SK-N-SH (cell line): ENCODE data around the gene ZNF777. TPM values are rescaled to one million over a fixed set of nuclear protein-coding genes. Genes with fewer than 3 reads are reported as not detected.

ENCODE experiments used
- CTCF ChIA-PET: fragments of 300-600, 350-600 bp; formaldehyde crosslinking; extraction: SDS; loops from one replicate; lab custom pipeline; 2021; lab: Yijun Ruan, JAX
- POLR2A ChIA-PET: fragments of 350-600 bp; sonication (Branson Sonifier 250); formaldehyde crosslinking; extraction: SDS; loops from one replicate; lab custom pipeline; 2020; ENCODE audit warnings: antibody characterized with exemption, inconsistent platforms; lab: Yijun Ruan, JAX
- DNase-seq: peaks from one replicate; pipeline ENCODE4 v3.0.0; 2012
- H2AFZ ChIP-seq: fragments of 200-600 bp; sonication (generic); 2 replicates; pipeline ENCODE4 v1.8.1; 2016; ENCODE audit warnings: antibody characterized with exemption, mild to moderate bottlenecking, low read depth
- H3F3A ChIP-seq: fragments of 200-600 bp; sonication (generic); replicated peaks from 2 replicates; pipeline ENCODE3; 2016; ENCODE audit warnings: antibody characterized with exemption, mild to moderate bottlenecking; ENCODE audit not compliant: insufficient read depth
- H3K27ac ChIP-seq, 2 experiments: fragments of 200-500 bp in 1 of 2; fragments of 200-600 bp in 1 of 2; sonication (Bioruptor generic) in 1 of 2; sonication (generic), shearing (Covaris generic) in 1 of 2; 2 replicates each; pipeline versions ENCODE4 v1.5.1 to v1.6.1; 2014 to 2016; ENCODE audit warnings: low read depth in 2 of 2, inconsistent platforms in 1 of 2, low read length in 1 of 2, mild to moderate bottlenecking in 1 of 2, mixed read lengths in 1 of 2
- H3K27me3 ChIP-seq: fragments of 200-600 bp; sonication (generic), shearing (Covaris generic); 2 replicates; pipeline ENCODE4 v1.6.1; 2016; ENCODE audit warnings: mixed run types; ENCODE audit not compliant: insufficient read depth
- H3K36me3 ChIP-seq, 2 experiments: fragments of 200-500 bp in 1 of 2; fragments of 200-600 bp in 1 of 2; sonication (Bioruptor generic) in 1 of 2; sonication (generic) in 1 of 2; replicated peaks in 1 of 2; 2 replicates each; pipeline versions ENCODE3 to v1.5.1; 2014 to 2016; ENCODE audit warnings: low read length in 1 of 2, mild to moderate bottlenecking in 1 of 2; ENCODE audit not compliant: insufficient read depth in 2 of 2, control insufficient read depth in 1 of 2
- H3K4me1 ChIP-seq, 2 experiments: fragments of 200-500 bp in 1 of 2; fragments of 200-600 bp in 1 of 2; sonication (Bioruptor generic) in 1 of 2; sonication (generic), shearing (Covaris generic) in 1 of 2; 2 replicates each; pipeline versions ENCODE4 v1.5.1 to v1.6.1; 2014 to 2016; ENCODE audit warnings: low read depth in 1 of 2, low read length in 1 of 2, mixed run types in 1 of 2; ENCODE audit not compliant: insufficient read depth in 2 of 2, control insufficient read depth in 1 of 2
- H3K4me2 ChIP-seq: fragments of 200-600 bp; sonication (generic), shearing (Covaris generic); 2 replicates; pipeline ENCODE4 v1.6.1; 2017; ENCODE audit warnings: mixed run types
- H3K4me3 ChIP-seq, 2 experiments: fragments of 200-500 bp in 1 of 2; fragments of 200-600 bp in 1 of 2; sonication (Bioruptor generic) in 1 of 2; sonication (generic), shearing (Covaris generic) in 1 of 2; 2 replicates each; pipeline versions ENCODE4 v1.5.1 to v1.8.1; 2014 to 2016; ENCODE audit warnings: low read depth in 2 of 2, inconsistent platforms in 1 of 2, low read length in 1 of 2, mild to moderate bottlenecking in 1 of 2, mixed read lengths in 1 of 2, moderate library complexity in 1 of 2
- H3K79me2 ChIP-seq: fragments of 200-600 bp; sonication (generic); 2 replicates; pipeline ENCODE4 v1.8.1; 2017; ENCODE audit warnings: mild to moderate bottlenecking; ENCODE audit not compliant: insufficient read depth
- H3K9ac ChIP-seq: fragments of 200-600 bp; sonication (generic); 2 replicates; pipeline ENCODE4 v1.6.1; 2017; ENCODE audit warnings: mixed run types
- H3K9me2 ChIP-seq: fragments of 200-600 bp; sonication (generic); 2 replicates; pipeline ENCODE4 v1.6.1; 2017; ENCODE audit warnings: mixed run types
- H3K9me3 ChIP-seq: fragments of 200-600 bp; sonication (generic); 2 replicates; pipeline ENCODE4 v1.6.1; 2017; ENCODE audit warnings: mixed run types, mild to moderate bottlenecking, moderate library complexity
- H4K20me1 ChIP-seq: fragments of 200-600 bp; sonication (generic); 2 replicates; pipeline ENCODE4 v1.6.1; 2017; ENCODE audit warnings: mild to moderate bottlenecking, mixed run types; ENCODE audit not compliant: insufficient read depth
- EP300 ChIP-seq, 2 experiments: IDR thresholded peaks; 2 replicates each; pipeline versions ENCODE4 v1.4.0 to v1.6.1; 2012; ENCODE audit warnings: borderline replicate concordance in 1 of 2, low read depth in 1 of 2, low read length in 1 of 2
- FOSL2 ChIP-seq: IDR thresholded peaks from 2 replicates; pipeline ENCODE4 v1.4.0; 2012; ENCODE audit warnings: low read depth, mild to moderate bottlenecking, moderate library complexity, borderline replicate concordance
- IRF3 ChIP-seq: fragments of 150-350 bp; IDR thresholded peaks from 2 replicates; pipeline ENCODE4 v1.6.1; 2016; ENCODE audit warnings: mild to moderate bottlenecking, low read depth, low read length
- MEF2A ChIP-seq: IDR thresholded peaks from 2 replicates; pipeline ENCODE4 v1.4.0; 2012; ENCODE audit warnings: low read depth, borderline replicate concordance
- NRF1 ChIP-seq: IDR thresholded peaks from 2 replicates; pipeline ENCODE4 v1.6.1; 2012; ENCODE audit warnings: low read depth, mild to moderate bottlenecking, low read length
- POLR2AphosphoS5 ChIP-seq: IDR thresholded peaks from 2 replicates; pipeline ENCODE4 v1.6.1; 2012; ENCODE audit warnings: low read depth, low read length
- RAD21 ChIP-seq: IDR thresholded peaks from 2 replicates; pipeline ENCODE4 v1.6.1; 2012; ENCODE audit warnings: mild to moderate bottlenecking, low read length
- RCOR1 ChIP-seq: fragments of 150-350 bp; IDR thresholded peaks from 2 replicates; pipeline ENCODE4 v1.6.1; 2017; ENCODE audit warnings: antibody characterized with exemption, low read length
- RFX5 ChIP-seq: IDR thresholded peaks from 2 replicates; pipeline ENCODE4 v1.6.1; 2012; ENCODE audit warnings: mild to moderate bottlenecking, improper control_type of control experiment, low read length
- TCF12 ChIP-seq: IDR thresholded peaks from 2 replicates; pipeline ENCODE4 v1.4.0; 2012
- YY1 ChIP-seq: IDR thresholded peaks from 2 replicates; pipeline ENCODE4 v1.4.0; 2012; ENCODE audit warnings: low read depth, mild to moderate bottlenecking
- WGBS: methylation state at CpG from one replicate; pipeline ENCODE4 v1.1.6; 2017; ENCODE audit warnings: low lambda C conversion rate; 5-methylcytosine and 5-hydroxymethylcytosine counted together
- polyA plus RNA-seq, 3 experiments: library from polyadenylated mRNA; depleted of rRNA; stranded (reverse); fragments of >200 nt; gene quantifications; 2 replicates each; pipeline ENCODE4 v1.2.3, GENCODE V29; 2012

ZNF777 gene
- polyA plus RNA-seq, 1 of the 3 experiments (the other 2 are of a cell fraction): 6.2 TPM

GRCh38 chr7:149433124-149433523, 27.7 kb downstream of the ZNF777 start:
- Histone ChIP-seq H4K20me1 (no peaks in the 10 kb centered on the region), H3K4me3 (no peak overlapping the region), H2AFZ (no peak overlapping the region), H3K9ac (no peak overlapping the region), H3K9me2 (no peaks in the 10 kb centered on the region), H3F3A (no peaks in the 10 kb centered on the region), H3K27me3 (no peaks in the 10 kb centered on the region), H3K4me1 (no peaks in the 10 kb centered on the region), H3K4me2 (no peak overlapping the region), H3K79me2 (no peaks in the 10 kb centered on the region), H3K9me3 (no peaks in the 10 kb centered on the region), H3K27ac (no peak overlapping the region), H3K36me3 (peaks cover 36 to 50% of the 10 kb centered on the region in 2 experiments)
- no peak for TF ChIP-seq MEF2A
- TF ChIP-seq NRF1: no peak
- no peak for DNase-seq
- 98% methylated on average over 8 of the region's 8 CpGs for WGBS
- ChIA-PET POLR2A (no interaction called here), CTCF (interaction anchor here (0.6 to 0.9 kb wide), 2 partner anchors 10 to 28 kb away, joined by 3 read pairs; no protein-coding TSS in a partner anchor)

GRCh38 chr7:149432121-149432691, 28.7 kb downstream of the ZNF777 start:
- Histone ChIP-seq H3K9ac (no peak overlapping the region), H3K4me1 (peaks cover 0 to under 1% of the 10 kb centered on the region in 2 experiments; a peak in 1 of 4 replicates), H3K36me3 (peaks cover 31 to 48% of the 10 kb centered on the region in 2 experiments), H2AFZ (no peak overlapping the region), H3K4me2 (no peak overlapping the region), H3K9me2 (no peaks in the 10 kb centered on the region), H3K4me3 (no peak overlapping the region), H3K27ac (no peak overlapping the region), H3F3A (no peaks in the 10 kb centered on the region), H3K27me3 (no peaks in the 10 kb centered on the region), H3K79me2 (no peaks in the 10 kb centered on the region), H4K20me1 (no peaks in the 10 kb centered on the region), H3K9me3 (no peaks in the 10 kb centered on the region)
- POLR2A ChIA-PET: no interaction called here
- TF ChIP-seq FOSL2: no peak
- TF ChIP-seq EP300 (IDR thresholded peaks at IDR 0.05; ENCODE audit: borderline replicate concordance in 1 of 2, low read depth in 1 of 2, low read length in 1 of 2): no peak
- no peak for TF ChIP-seq YY1
- no peak for TF ChIP-seq RCOR1
- TF ChIP-seq RFX5: no peak
- TF ChIP-seq TCF12: no peak
- no peak for TF ChIP-seq POLR2AphosphoS5
- no peak for TF ChIP-seq RAD21
- no peak for TF ChIP-seq IRF3
- 98% methylated on average over 41 of the region's 53 CpGs for WGBS
- no peak for DNase-seq
- CTCF ChIA-PET: no interaction called here
